DMS153 treated with DMSO at 0.1 percent for 48 hours (cell line): ENCODE measurements around the gene NDUFC1.

Source experiments
- DNase-seq: peaks from one replicate; lab custom pipeline; 2025; ENCODE audit not compliant: unreplicated experiment; lab: John Stamatoyannopoulos, UW

The NDUFC1 gene

DNA sequence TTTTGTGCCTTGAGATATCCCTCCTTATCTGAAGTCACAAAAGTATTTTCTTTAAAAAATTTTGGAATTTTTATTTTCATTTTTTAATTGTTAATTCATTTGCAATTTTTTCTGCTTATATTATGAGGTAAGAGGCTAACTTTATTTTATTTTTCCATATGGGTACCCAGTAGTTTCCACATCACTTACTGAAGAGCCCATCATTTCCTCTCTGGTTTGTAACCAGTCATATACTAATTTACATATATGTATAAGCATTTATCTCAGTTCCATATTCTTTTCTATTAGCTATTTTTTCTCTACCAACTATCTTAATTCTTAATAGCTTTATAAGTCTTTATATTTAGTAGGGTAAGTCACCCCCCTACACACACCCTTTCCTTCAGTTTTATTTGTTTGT, 49.2 kb downstream of the NDUFC1 start:
- DNase-seq, result no peak

DNA sequence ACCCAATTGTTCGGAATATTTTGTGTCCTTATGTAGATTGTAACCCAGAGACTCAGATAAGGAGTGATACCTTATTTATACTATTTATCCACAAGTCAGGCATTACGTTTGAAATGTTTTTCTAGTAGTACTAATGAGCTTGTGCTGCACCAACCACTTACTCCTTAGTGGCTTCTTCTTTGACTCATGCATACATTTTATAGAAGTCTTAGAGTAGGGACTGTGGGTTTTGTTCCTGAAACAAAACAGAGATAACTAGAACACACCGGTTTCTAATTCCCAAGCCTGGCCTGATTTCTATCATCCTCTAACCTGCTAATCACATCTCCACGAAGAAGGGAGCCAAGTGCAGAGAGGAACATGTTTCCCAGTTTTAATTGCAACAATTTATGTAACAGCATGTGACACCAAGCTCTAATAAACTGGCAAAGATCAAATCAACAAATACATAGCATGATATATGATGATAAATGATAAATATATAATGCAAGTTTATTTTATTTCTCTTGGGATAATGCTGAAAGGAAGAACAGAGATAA, 54.5 kb downstream of the NDUFC1 start:
- no peak for DNase-seq

DNA sequence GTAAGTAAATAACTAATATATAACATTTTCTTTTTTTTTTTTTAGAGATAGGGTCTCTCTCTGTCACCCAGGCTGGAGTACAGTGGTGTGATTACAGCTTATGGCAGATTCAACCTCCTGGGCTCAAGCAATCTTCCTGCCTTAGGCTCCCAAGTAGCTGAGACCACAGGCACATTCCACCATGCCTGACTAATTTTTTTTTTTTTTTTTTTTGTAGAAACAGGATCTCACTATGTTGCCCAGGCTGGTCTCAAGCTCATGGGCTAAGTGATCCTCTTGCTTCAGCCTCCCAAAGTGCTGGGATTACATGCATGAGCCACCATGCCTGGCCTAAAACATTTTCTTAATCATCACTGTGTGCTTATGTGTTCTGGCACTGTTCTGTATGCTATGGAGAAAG, 55.0 kb downstream of the NDUFC1 start:
- DNase-seq, result no peak

DNA sequence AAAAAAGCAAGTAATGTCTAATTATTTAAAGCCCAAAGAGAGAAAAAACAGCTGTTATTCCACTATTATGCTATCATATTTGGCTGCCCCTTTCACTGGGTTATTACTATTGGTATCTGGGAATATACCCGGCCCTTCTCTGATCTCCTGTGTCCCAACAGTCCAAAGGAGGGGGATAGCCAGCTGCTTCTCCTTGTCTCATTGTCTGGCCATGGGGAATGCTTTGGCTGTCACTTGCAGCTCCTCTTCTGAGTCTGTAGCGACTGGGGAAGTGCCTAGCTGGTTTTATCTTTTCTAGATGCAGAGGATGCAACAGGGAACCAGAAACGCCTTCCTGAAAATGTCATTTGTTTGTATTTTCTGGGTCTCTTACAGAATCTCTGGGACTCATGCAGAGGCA, 56.1 kb downstream of the NDUFC1 start:
- DNase-seq, result no peak

DNA sequence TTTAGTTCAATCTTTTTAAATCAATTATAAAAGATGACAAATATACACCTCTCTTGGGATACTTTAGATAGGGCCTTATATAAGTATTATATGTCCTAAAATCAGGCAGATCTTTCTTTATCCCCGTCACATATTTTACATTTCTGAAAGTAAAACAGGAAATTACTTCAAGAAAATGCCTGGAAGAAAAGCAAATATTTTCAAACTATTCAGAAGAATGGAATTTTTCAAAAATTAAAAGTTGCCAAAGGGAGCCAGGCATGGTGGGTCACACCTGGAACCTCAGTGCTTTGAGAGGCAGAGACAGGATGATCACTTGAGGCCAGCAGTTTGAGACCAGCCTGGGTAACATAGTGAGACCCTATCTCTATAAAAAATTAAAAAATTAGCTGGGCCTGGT, 56.7 kb downstream of the NDUFC1 start:
- DNase-seq, result no peak

DNA sequence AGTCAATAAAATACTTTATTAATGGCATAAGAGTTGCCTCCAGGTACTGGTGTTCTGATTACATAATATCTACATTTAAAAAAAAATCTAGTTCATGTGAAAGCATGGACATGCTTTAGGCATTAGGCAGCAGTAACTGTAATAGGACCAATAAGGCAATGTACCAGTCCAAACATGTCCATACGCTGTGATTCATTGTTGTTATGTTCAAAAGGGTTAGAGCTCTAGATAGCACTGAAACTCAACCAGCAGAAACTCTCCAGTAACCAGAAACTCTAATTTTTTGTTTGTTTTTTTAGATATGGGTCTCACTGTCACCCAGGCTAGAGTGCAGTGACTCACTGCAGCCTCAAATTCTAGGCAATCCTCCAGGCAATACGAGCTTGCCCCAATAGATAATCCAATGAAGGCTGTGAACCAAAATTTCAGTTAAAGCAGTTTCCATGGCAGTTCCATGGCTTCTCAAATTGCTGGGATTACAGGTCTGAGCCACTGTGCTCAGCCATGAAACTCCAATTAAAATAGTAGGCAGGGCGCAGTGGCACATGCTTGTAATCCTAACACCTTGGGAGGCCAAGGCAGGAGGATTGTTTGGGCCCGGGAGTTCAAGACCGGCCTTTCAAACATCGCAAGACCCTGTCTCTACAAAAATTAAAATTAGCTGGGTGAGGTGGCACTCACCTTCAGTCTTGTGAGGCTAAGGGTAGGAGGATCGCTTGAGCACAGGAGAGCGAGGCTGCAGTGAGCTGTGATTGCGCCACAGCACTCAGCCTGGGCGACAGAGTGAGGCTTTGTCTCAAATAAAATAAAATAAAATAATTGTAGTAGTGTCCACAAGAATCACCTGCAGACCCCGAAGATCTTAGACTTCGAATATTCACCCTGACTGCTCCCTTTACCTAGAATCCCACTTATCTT, 58.6 kb downstream of the NDUFC1 start:
- no peak for DNase-seq

DNA sequence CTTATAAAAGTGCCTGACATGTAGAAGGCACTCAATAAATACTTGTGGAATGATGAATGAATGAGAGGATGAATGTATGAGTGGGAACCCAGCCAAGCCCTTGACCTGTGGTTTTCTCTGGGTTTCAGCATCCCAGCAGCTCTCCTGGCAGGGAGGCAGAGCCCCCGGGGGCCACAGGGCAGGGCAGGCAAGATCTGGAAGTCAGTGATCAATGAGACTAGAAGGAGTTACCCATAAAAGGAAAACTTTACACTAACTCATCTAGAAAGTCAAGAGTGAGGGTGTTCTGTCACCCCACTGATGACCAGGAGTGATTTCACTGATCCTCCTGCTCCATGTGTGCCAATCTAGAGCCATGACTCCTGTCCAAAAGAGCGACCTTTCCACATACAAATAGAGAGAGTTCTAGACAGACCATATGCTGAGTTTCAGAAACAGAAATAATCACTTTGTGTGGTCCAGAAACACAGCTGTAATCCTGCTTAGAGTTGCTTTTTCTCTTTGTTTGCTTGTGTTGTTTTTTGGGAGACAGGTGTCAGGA, 59.7 kb downstream of the NDUFC1 start:
- no peak for DNase-seq

DNA sequence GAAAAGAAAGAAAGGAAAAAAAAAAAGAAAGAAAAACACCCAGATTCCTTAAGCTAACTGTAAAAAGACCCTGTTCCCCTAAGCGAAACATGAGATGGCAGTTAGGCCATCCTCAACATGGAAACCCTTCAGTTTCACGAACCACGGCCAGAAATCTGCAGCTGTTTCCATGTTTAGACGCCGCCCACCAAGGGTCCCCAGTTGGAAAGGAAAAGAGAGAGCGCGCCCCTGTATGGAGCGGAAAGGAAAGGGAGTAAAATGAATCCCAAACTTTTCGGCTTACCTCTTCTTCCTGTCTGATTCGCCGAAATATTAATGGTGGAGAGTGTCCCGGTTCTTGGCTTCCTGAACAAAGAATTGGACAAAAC, 60.5 kb downstream of the NDUFC1 start:
- no peak for DNase-seq

DNA sequence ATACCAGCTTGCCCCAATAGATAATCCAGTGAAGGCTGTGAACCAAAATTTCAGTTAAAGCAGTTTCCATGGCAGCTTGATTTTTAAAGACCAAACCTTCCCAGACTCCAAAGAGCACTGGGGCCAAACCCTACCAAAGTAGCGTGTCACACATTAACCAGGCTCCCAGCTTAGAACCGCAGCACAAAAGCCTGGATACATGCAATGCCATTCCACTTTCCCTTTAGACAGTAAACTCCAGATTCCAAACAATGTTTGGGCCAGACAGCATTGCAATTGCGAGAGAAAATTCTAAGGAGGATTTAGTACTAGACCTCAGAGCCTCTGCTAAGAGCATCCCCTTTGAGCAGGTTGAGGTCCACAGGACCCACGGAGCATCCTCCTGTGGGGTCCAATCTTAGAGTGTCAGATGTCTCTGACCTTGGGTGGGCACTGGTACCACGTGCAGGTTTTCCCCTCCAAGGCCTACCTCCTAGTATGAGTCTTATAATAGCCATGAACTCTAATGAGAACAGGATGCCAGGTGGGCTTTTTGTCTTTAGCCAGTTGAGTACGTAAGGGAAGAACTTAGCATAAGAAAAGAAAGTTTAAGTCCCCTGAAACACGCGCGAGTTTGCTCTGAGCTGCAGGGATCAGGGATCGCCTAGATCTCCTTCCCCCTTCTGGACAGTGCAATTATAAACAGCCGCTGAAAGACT, 61.0 kb downstream of the NDUFC1 start:
- DNase-seq, result no peak
